Lower lobe of right lung (tissue), 2 donors: Measurements from ENCODE around the gene STARD4. TPM values are rescaled to one million over a fixed set of nuclear protein-coding genes. Genes with fewer than 3 reads are reported as not detected.

Experiments
- ATAC-seq, 2 donors: fragments of 200-7000 bp; cut with Tn5 transposase; one replicate each; pipeline ENCODE4 v1.9.1; 2020 to 2022; ENCODE audit warnings: mild to moderate bottlenecking in 2 of 2, moderate library complexity in 2 of 2
- DNase-seq: peaks from one replicate; pipeline ENCODE4 v3.0.0-alpha.2; 2020
- H3K27ac ChIP-seq: fragments of 200-600 bp; one replicate; pipeline ENCODE4 v1.8.0; 2022
- H3K27me3 ChIP-seq: fragments of 200-600 bp; one replicate; pipeline ENCODE4 v1.8.0; 2022; ENCODE audit warnings: low read depth
- H3K36me3 ChIP-seq: fragments of 200-600 bp; one replicate; pipeline ENCODE4 v1.8.0; 2022; ENCODE audit warnings: mild to moderate bottlenecking
- H3K4me1 ChIP-seq: fragments of 200-600 bp; one replicate; pipeline ENCODE4 v1.8.0; 2022
- H3K4me3 ChIP-seq: fragments of 200-600 bp; one replicate; pipeline ENCODE4 v1.8.0; 2022; ENCODE audit warnings: mild to moderate bottlenecking
- H3K9me3 ChIP-seq: fragments of 200-600 bp; one replicate; pipeline ENCODE4 v1.8.0; 2022
- intact Hi-C: fragments of 100-400 bp; cut with DNase I; formaldehyde crosslinking; loops from one replicate; pipeline ENCODE4 v1.11.0; 2022
- total RNA-seq: library from RNA; stranded (reverse); fragmentation: NEBNext Ultra II Directional; extraction: Animal tissue kit (Norgen Biotek cat#: 25700); gene quantifications from one replicate; pipeline ENCODE4 v1.2.1, GENCODE V29; 2021
- TF ChIP-seq, protein P1 (sequence below): fragments of 200-600 bp; IDR thresholded peaks from one replicate; pipeline ENCODE4 v1.8.0; 2022; ENCODE audit warnings: antibody characterized with exemption, mild to moderate bottlenecking
- donor health status: DM: no; HTN: yes; CAD: no; lungs with severe emphysema.

STARD4 gene
- total RNA-seq, 1 donor from 2014 or later, result 40.2 TPM

DNA sequence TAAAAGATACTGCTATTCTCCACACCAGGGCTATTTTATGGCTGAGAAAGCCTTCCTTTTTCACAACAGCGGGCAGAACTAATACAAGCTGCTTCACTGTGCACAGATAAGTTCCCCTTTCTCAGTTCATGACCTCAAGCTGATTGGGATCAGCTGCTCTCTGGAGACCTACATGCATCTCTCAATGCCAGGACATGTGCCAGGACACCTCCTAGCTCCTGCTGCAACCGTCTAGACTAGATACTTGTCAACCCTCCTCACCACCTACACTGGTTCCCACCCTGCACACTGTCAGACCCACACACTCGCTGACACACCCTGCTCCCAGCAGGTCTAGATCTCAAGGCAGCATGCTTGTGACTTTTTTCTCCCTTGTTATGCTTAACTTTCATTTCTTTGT is 39.8 kb downstream of the STARD4 start:
- intact Hi-C loops, result no loop called here
- H3K4me3 ChIP-seq, result no peak overlapping the region
- no peak overlapping the region for H3K27ac ChIP-seq
- H3K36me3 ChIP-seq, result no peaks in the 10 kb centered on the region
- TF ChIP-seq, protein P1, sequence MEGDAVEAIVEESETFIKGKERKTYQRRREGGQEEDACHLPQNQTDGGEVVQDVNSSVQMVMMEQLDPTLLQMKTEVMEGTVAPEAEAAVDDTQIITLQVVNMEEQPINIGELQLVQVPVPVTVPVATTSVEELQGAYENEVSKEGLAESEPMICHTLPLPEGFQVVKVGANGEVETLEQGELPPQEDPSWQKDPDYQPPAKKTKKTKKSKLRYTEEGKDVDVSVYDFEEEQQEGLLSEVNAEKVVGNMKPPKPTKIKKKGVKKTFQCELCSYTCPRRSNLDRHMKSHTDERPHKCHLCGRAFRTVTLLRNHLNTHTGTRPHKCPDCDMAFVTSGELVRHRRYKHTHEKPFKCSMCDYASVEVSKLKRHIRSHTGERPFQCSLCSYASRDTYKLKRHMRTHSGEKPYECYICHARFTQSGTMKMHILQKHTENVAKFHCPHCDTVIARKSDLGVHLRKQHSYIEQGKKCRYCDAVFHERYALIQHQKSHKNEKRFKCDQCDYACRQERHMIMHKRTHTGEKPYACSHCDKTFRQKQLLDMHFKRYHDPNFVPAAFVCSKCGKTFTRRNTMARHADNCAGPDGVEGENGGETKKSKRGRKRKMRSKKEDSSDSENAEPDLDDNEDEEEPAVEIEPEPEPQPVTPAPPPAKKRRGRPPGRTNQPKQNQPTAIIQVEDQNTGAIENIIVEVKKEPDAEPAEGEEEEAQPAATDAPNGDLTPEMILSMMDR, result no peak
- no peaks in the 10 kb centered on the region for H3K4me1 ChIP-seq
- no peak for DNase-seq
- no peaks in the 10 kb centered on the region for H3K27me3 ChIP-seq
- no peaks in the 10 kb centered on the region for H3K9me3 ChIP-seq
- ATAC-seq, result peak; percentile 39 to 79

DNA sequence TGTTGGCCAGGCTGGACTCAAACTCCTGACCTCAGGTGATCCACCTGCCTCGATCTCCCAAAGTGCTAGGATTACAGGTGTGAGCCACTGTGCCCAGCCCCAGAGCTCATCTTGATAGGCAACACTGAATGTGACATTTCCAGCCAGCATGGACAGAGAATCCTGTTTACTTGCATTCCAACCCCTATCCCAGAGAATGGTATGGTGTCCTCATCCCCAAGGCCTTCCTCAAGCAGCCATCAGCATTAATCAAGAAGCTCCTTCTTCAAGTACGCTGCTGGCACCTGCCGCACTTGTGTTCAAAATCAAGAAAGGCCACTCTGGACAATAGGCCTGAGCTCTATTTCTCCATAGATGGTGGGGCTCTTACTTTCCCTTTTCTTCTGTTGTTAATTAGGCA is 40.2 kb downstream of the STARD4 start:
- no peaks in the 10 kb centered on the region for H3K36me3 ChIP-seq
- DNase-seq, result no peak
- H3K4me1 ChIP-seq, result no peaks in the 10 kb centered on the region
- no peak overlapping the region for H3K27ac ChIP-seq
- no peaks in the 10 kb centered on the region for H3K27me3 ChIP-seq
- TF ChIP-seq, protein P1, result no peak
- no peaks in the 10 kb centered on the region for H3K9me3 ChIP-seq
- intact Hi-C loops, result no loop called here
- H3K4me3 ChIP-seq, result no peak overlapping the region
- peak in 1 of 2 donors; percentile 11 for ATAC-seq

DNA sequence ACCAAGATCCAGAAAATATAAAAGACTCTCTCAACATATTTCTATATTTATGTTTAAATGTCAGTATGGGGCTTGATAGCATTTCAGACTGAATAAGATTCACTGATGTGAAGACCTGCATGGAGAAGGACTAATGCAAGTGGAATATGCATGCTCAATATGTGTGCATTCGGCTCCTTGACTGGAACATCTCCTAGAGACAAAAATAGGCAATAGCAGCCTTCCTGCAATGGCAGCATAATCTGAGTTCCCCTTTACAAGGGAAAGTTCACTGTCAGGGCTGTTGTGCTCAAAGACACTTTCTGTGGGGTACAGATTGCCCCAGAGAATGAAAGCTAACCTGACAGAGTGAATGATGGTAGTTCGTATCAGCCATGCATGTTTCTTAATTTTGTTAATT is 42.4 kb downstream of the STARD4 start:
- Histone ChIP-seq H3K4me1 (no peaks in the 10 kb centered on the region), H3K36me3 (no peaks in the 10 kb centered on the region), H3K9me3 (no peaks in the 10 kb centered on the region), H3K27ac (no peak overlapping the region), H3K4me3 (no peak overlapping the region), H3K27me3 (no peaks in the 10 kb centered on the region)
- intact Hi-C loops, result no loop called here
- no peak for DNase-seq
- ATAC-seq, result no peak
- TF ChIP-seq, protein P1, result no peak

GRCh38 chr5:111469293-111469896 is 42.9 kb downstream of the STARD4 start:
- Histone ChIP-seq H3K27me3 (no peaks in the 10 kb centered on the region), H3K4me3 (no peak overlapping the region), H3K36me3 (no peaks in the 10 kb centered on the region), H3K4me1 (no peaks in the 10 kb centered on the region), H3K27ac (no peak overlapping the region), H3K9me3 (no peaks in the 10 kb centered on the region)
- DNase-seq (no peak), ATAC-seq (no peak)
- TF ChIP-seq, protein P1, result no peak
- intact Hi-C loops, result no loop called here

GRCh38 chr5:111463311-111463710 is 49.0 kb downstream of the STARD4 start:
- Histone ChIP-seq H3K27ac (no peak overlapping the region), H3K4me1 (no peaks in the 10 kb centered on the region), H3K27me3 (no peaks in the 10 kb centered on the region), H3K4me3 (no peak overlapping the region), H3K36me3 (no peaks in the 10 kb centered on the region), H3K9me3 (no peaks in the 10 kb centered on the region)
- DNase-seq (no peak), ATAC-seq (no peak)
- intact Hi-C loops, result no loop called here
- TF ChIP-seq, protein P1, result no peak
